ENCODE data around the gene NAGK. TPM values are rescaled to one million over a fixed set of nuclear protein-coding genes. Genes with fewer than 3 reads are reported as not detected.

NAGK gene
- total RNA-seq, 3 donors from 2014 or later (not counting 1 experiment from before 2014, with no cell fraction given): 67.3 to 93.6 (median 74.9) TPM

GRCh38 chr2:71072492-71072891 is 4.0 kb downstream of the NAGK start:
- Histone ChIP-seq H3K27me3 (ENCODE audit: control insufficient read depth, insufficient read depth, low read length) (no peaks in the 10 kb centered on the region), H3K4me3 (ENCODE audit: low read length) (no peak overlapping the region), H3K36me3 (ENCODE audit: control insufficient read depth, insufficient read depth, low read length) (peaks cover 35% of the 10 kb centered on the region), H3K4me1 (ENCODE audit: control insufficient read depth, insufficient read depth, low read length) (peaks cover 53% of the 10 kb centered on the region), H3K9me3 (ENCODE audit: control insufficient read depth, insufficient read depth, low read length) (no peaks in the 10 kb centered on the region), H3K27ac (ENCODE audit: low read length) (peak overlapping the region; percentile 78)
- no peaks in the 10 kb centered on the region for H3K27me3 Mint-ChIP-seq (ENCODE audit: low read depth in 2 of 2)
- H3K9me3 Mint-ChIP-seq: no peaks in the 10 kb centered on the region
- no peak for TF ChIP-seq CTCF (IDR thresholded peaks at IDR 0.05)
- no peak for DNase-seq
- no peak overlapping the region for H3K4me3 Mint-ChIP-seq
- intact Hi-C loops (cut with micrococcal nuclease): no loop called here
- peaks cover 57 to 60% of the 10 kb centered on the region in 2 donors for H3K4me1 Mint-ChIP-seq
- no peak for ATAC-seq
- H3K27ac Mint-ChIP-seq: peak overlapping the region; percentile 98 to 99
- 96% methylated on average over 4 of the region's 4 CpGs for WGBS (ENCODE audit: insufficient coverage)
- no peaks in the 10 kb centered on the region for H3K36me3 Mint-ChIP-seq

GRCh38 chr2:71073475-71073874 is 5.0 kb downstream of the NAGK start:
- intact Hi-C loops (cut with micrococcal nuclease): no loop called here
- Histone ChIP-seq H3K36me3 (ENCODE audit: control insufficient read depth, insufficient read depth, low read length) (peaks cover 43% of the 10 kb centered on the region), H3K9me3 (ENCODE audit: control insufficient read depth, insufficient read depth, low read length) (no peaks in the 10 kb centered on the region), H3K27me3 (ENCODE audit: control insufficient read depth, insufficient read depth, low read length) (no peaks in the 10 kb centered on the region), H3K4me1 (ENCODE audit: control insufficient read depth, insufficient read depth, low read length) (peaks cover 48% of the 10 kb centered on the region), H3K27ac (ENCODE audit: low read length) (no peak overlapping the region), H3K4me3 (ENCODE audit: low read length) (no peak overlapping the region)
- H3K9me3 Mint-ChIP-seq: no peaks in the 10 kb centered on the region
- H3K36me3 Mint-ChIP-seq: peaks cover 4% of the 10 kb centered on the region
- TF ChIP-seq CTCF (IDR thresholded peaks at IDR 0.05): no peak
- H3K27me3 Mint-ChIP-seq (ENCODE audit: low read depth in 2 of 2): no peaks in the 10 kb centered on the region
- peak overlapping the region in 1 of 2 donors; percentile 23 for H3K27ac Mint-ChIP-seq
- H3K4me3 Mint-ChIP-seq: no peak overlapping the region
- peaks cover 48 to 50% of the 10 kb centered on the region in 2 donors for H3K4me1 Mint-ChIP-seq
- ATAC-seq (no peak), DNase-seq (no peak)
- 90% methylated on average over 8 of the region's 8 CpGs for WGBS (ENCODE audit: insufficient coverage)

- no peak for ATAC-seq
- no peaks in the 10 kb centered on the region for H3K27me3 Mint-ChIP-seq (ENCODE audit: low read depth in 2 of 2)
- Histone ChIP-seq H3K27me3 (ENCODE audit: control insufficient read depth, insufficient read depth, low read length) (no peaks in the 10 kb centered on the region), H3K4me1 (ENCODE audit: control insufficient read depth, insufficient read depth, low read length) (peaks cover 38% of the 10 kb centered on the region), H3K4me3 (ENCODE audit: low read length) (no peak overlapping the region), H3K9me3 (ENCODE audit: control insufficient read depth, insufficient read depth, low read length) (no peaks in the 10 kb centered on the region), H3K36me3 (ENCODE audit: control insufficient read depth, insufficient read depth, low read length) (peaks cover 50% of the 10 kb centered on the region), H3K27ac (ENCODE audit: low read length) (no peak overlapping the region)
- TF ChIP-seq CTCF (IDR thresholded peaks at IDR 0.05): no peak
- DNase-seq: no peak
- H3K4me1 Mint-ChIP-seq: peaks cover 33 to 35% of the 10 kb centered on the region in 2 donors
- peaks cover 10% of the 10 kb centered on the region for H3K36me3 Mint-ChIP-seq
- 64% methylated on average over 2 of the region's 2 CpGs for WGBS (ENCODE audit: insufficient coverage)
- intact Hi-C loops (cut with micrococcal nuclease): no loop called here
- H3K4me3 Mint-ChIP-seq: no peak overlapping the region
- no peak overlapping the region for H3K27ac Mint-ChIP-seq
- H3K9me3 Mint-ChIP-seq: no peaks in the 10 kb centered on the region
Measured at GRCh38 chr2:71074893-71075395, 6.5 kb downstream of the NAGK start.

- no peak for TF ChIP-seq CTCF (IDR thresholded peaks at IDR 0.05)
- WGBS (ENCODE audit: insufficient coverage): 88% methylated on average over 3 of the region's 3 CpGs
- DNase-seq (no peak), ATAC-seq (no peak)
- Mint-ChIP-seq H3K27ac (peak overlapping the region in 1 of 2 donors; percentile 23), H3K4me3 (no peak overlapping the region), H3K27me3 (ENCODE audit: low read depth in 2 of 2) (no peaks in the 10 kb centered on the region), H3K4me1 (peaks cover 17 to 18% of the 10 kb centered on the region in 2 donors), H3K36me3 (peaks cover 10% of the 10 kb centered on the region), H3K9me3 (no peaks in the 10 kb centered on the region)
- Histone ChIP-seq H3K27me3 (ENCODE audit: control insufficient read depth, insufficient read depth, low read length) (no peaks in the 10 kb centered on the region), H3K4me1 (ENCODE audit: control insufficient read depth, insufficient read depth, low read length) (peaks cover 13% of the 10 kb centered on the region), H3K4me3 (ENCODE audit: low read length) (no peak overlapping the region), H3K27ac (ENCODE audit: low read length) (no peak overlapping the region), H3K9me3 (ENCODE audit: control insufficient read depth, insufficient read depth, low read length) (no peaks in the 10 kb centered on the region), H3K36me3 (ENCODE audit: control insufficient read depth, insufficient read depth, low read length) (peaks cover 44% of the 10 kb centered on the region)
- intact Hi-C loops (cut with micrococcal nuclease): no loop called here
Measured at GRCh38 chr2:71078624-71079023, 10.2 kb downstream of the NAGK start.

Measured in natural killer cell (primary cell).